Measurements from ENCODE around the gene SLC38A7. TPM values are rescaled to one million over a fixed set of nuclear protein-coding genes. Genes with fewer than 3 reads are reported as not detected.
A peak's percentile ranks its signal among the peaks of the same experiment; 100 is the strongest.
"Not testable (repeated sequence)": the region's sequence is repeated elsewhere in the genome, so short reads cannot be mapped to it uniquely, and the experiment has no call there.

Gene SLC38A7
- polyA plus RNA-seq, 4 donors, result 12.9 to 18.3 (median 14.8) TPM

GRCh38 chr16:58638148-58639036 is 46.2 kb downstream of the SLC38A7 start:
- no peak for DNase-seq (ENCODE audit: low read depth in 4 of 4, low spot score in 3 of 4)

- not testable (repeated sequence) for DNase-seq (ENCODE audit: low read depth in 4 of 4, low spot score in 3 of 4)
Measured at GRCh38 chr16:58637021-58637420, 47.5 kb downstream of the SLC38A7 start.

- no peak for DNase-seq (ENCODE audit: low read depth in 4 of 4, low spot score in 3 of 4)
Measured at GRCh38 chr16:58636466-58636865, 48.1 kb downstream of the SLC38A7 start.

GRCh38 chr16:58635502-58635901 is 49.1 kb downstream of the SLC38A7 start:
- no peak for DNase-seq (ENCODE audit: low read depth in 4 of 4, low spot score in 3 of 4)

- DNase-seq (ENCODE audit: low read depth in 4 of 4, low spot score in 3 of 4), result no peak
Measured at GRCh38 chr16:58634265-58634802, 50.2 kb downstream of the SLC38A7 start.

- peak; percentile 96 to 97 (median 96) for DNase-seq (ENCODE audit: low read depth in 4 of 4, low spot score in 3 of 4)
Measured at GRCh38 chr16:58629733-58630640, 54.6 kb downstream of the SLC38A7 start, which contains the start of gene CNOT1. TSS of gene CNOT1 (minus strand) at chr16:58629826. CDS start at chr16:58599337, 30,489 bp downstream.

- DNase-seq (ENCODE audit: low read depth in 4 of 4, low spot score in 3 of 4), result peak; percentile 12 to 38 (median 21)
Measured at GRCh38 chr16:58628845-58629732, 55.5 kb downstream of the SLC38A7 start.

- no peak for DNase-seq (ENCODE audit: low read depth in 4 of 4, low spot score in 3 of 4)
Measured at GRCh38 chr16:58624209-58624608, 60.4 kb downstream of the SLC38A7 start.

- no peak for DNase-seq (ENCODE audit: low read depth in 4 of 4, low spot score in 3 of 4)
Measured at GRCh38 chr16:58620396-58620795, 64.2 kb downstream of the SLC38A7 start.

- DNase-seq (ENCODE audit: low read depth in 4 of 4, low spot score in 3 of 4), result no peak
Measured at GRCh38 chr16:58615280-58615679, 69.3 kb downstream of the SLC38A7 start.

Other genes with a start within 250 kb of the SLC38A7 start
- gene NDRG4, start 184.6 kb downstream of the SLC38A7 start, polyA plus RNA-seq (ENCODE audit: insufficient read length in 4 of 4), result 10 to 100 TPM in 3 of 4 donors, 1 to 10 TPM in 1; 9.9 to 12.1 (median 11.2) TPM
- gene SETD6, start 169.3 kb downstream of the SLC38A7 start, polyA plus RNA-seq (ENCODE audit: insufficient read length in 4 of 4), result 10 to 100 TPM; 27.9 to 31.8 (median 28.9) TPM
- 100 to 1,000 TPM; 161 to 182 (median 174) TPM for gene CNOT1, start 54.9 kb downstream of the SLC38A7 start, polyA plus RNA-seq (ENCODE audit: insufficient read length in 4 of 4)
- 100 to 1,000 TPM in 3 of 4 donors, 10 to 100 TPM in 1; 98.8 to 116 (median 103) TPM for gene GOT2, start 49.5 kb upstream of the SLC38A7 start, polyA plus RNA-seq (ENCODE audit: insufficient read length in 4 of 4)

All from right renal pelvis (tissue), 4 donors.